ENCODE data around the gene SHB. TPM values are rescaled to one million over a fixed set of nuclear protein-coding genes. Genes with fewer than 3 reads are reported as not detected.

Gene SHB
- total RNA-seq, 1 experiment from 2014 or later, result 20.7 TPM

- BruUV-seq (replicated peaks), result no TSS peak
- Histone ChIP-seq H3K27me3 (replicated peaks; ENCODE audit: insufficient read depth, low read depth, low read length, poor library complexity) (no peaks in the 10 kb centered on the region), H3K9me3 (ENCODE audit: low read depth, low read length, poor library complexity, severe bottlenecking) (no peaks in the 10 kb centered on the region), H3K27ac (ENCODE audit: low read depth, low read length, poor library complexity, severe bottlenecking) (no peak overlapping the region), H3K4me3 (ENCODE audit: low read depth, low read length, poor library complexity, severe bottlenecking) (no peak overlapping the region), H3K4me1 (ENCODE audit: insufficient read depth, low read length, poor library complexity, severe bottlenecking) (no peaks in the 10 kb centered on the region), H3K36me3 (ENCODE audit: insufficient read depth, low read length, poor library complexity, severe bottlenecking) (peaks cover 4% of the 10 kb centered on the region)
- POLR2A ChIA-PET (ENCODE audit: low non-redundant PET), result no interaction called here
- DNase-seq (ENCODE audit: low spot score), result no peak
- CTCF ChIA-PET, result no interaction called here
- intact Hi-C loops (cut with micrococcal nuclease; ENCODE audit: unreplicated experiment), result no loop called here
- TF ChIP-seq EZH2 (IDR thresholded peaks at IDR 0.05; ENCODE audit: borderline replicate concordance, low read depth, low read length, poor library complexity, severe bottlenecking) (no peak), CTCF (conservative IDR thresholded peaks at IDR 0.05; ENCODE audit: low read depth, low read length) (no peak)
Observed at GRCh38 chr9:37971691-37972090, 97.3 kb downstream of the SHB start.

- CTCF ChIA-PET, result no interaction called here
- DNase-seq (ENCODE audit: low spot score), result no peak
- POLR2A ChIA-PET (ENCODE audit: low non-redundant PET), result no interaction called here
- BruUV-seq (replicated peaks), result no TSS peak
- Histone ChIP-seq H3K36me3 (ENCODE audit: insufficient read depth, low read length, poor library complexity, severe bottlenecking) (peaks cover 4% of the 10 kb centered on the region), H3K27me3 (replicated peaks; ENCODE audit: insufficient read depth, low read depth, low read length, poor library complexity) (no peaks in the 10 kb centered on the region), H3K27ac (ENCODE audit: low read depth, low read length, poor library complexity, severe bottlenecking) (no peak overlapping the region), H3K4me3 (ENCODE audit: low read depth, low read length, poor library complexity, severe bottlenecking) (no peak overlapping the region), H3K9me3 (ENCODE audit: low read depth, low read length, poor library complexity, severe bottlenecking) (no peaks in the 10 kb centered on the region), H3K4me1 (ENCODE audit: insufficient read depth, low read length, poor library complexity, severe bottlenecking) (no peaks in the 10 kb centered on the region)
- no peak for TF ChIP-seq CTCF (conservative IDR thresholded peaks at IDR 0.05; ENCODE audit: low read depth, low read length)
- TF ChIP-seq EZH2 (IDR thresholded peaks at IDR 0.05; ENCODE audit: borderline replicate concordance, low read depth, low read length, poor library complexity, severe bottlenecking), result no peak
- intact Hi-C loops (cut with micrococcal nuclease; ENCODE audit: unreplicated experiment), result no loop called here
Observed at GRCh38 chr9:37971108-37971459, 97.9 kb downstream of the SHB start.

- CTCF ChIA-PET, result no interaction called here
Observed at GRCh38 chr9:37970301-37971107, 98.5 kb downstream of the SHB start.

More at GRCh38 chr9:37970301-37971107, 98.5 kb downstream of the SHB start:
- DNase-seq (ENCODE audit: low spot score), result no peak
- POLR2A ChIA-PET (ENCODE audit: low non-redundant PET), result no interaction called here
- H3K36me3 ChIP-seq (ENCODE audit: insufficient read depth, low read length, poor library complexity, severe bottlenecking), result peaks cover 4% of the 10 kb centered on the region
- no peaks in the 10 kb centered on the region for H3K4me1 ChIP-seq (ENCODE audit: insufficient read depth, low read length, poor library complexity, severe bottlenecking)
- TF ChIP-seq CTCF (conservative IDR thresholded peaks at IDR 0.05; ENCODE audit: low read depth, low read length) (no peak), EZH2 (IDR thresholded peaks at IDR 0.05; ENCODE audit: borderline replicate concordance, low read depth, low read length, poor library complexity, severe bottlenecking) (no peak)
- no peak overlapping the region for H3K4me3 ChIP-seq (ENCODE audit: low read depth, low read length, poor library complexity, severe bottlenecking)
- BruUV-seq (replicated peaks), result no TSS peak
- no peak overlapping the region for H3K27ac ChIP-seq (ENCODE audit: low read depth, low read length, poor library complexity, severe bottlenecking)
- intact Hi-C loops (cut with micrococcal nuclease; ENCODE audit: unreplicated experiment), result no loop called here
- H3K27me3 ChIP-seq (replicated peaks; ENCODE audit: insufficient read depth, low read depth, low read length, poor library complexity), result no peaks in the 10 kb centered on the region
- H3K9me3 ChIP-seq (ENCODE audit: low read depth, low read length, poor library complexity, severe bottlenecking), result no peaks in the 10 kb centered on the region

All from A673 (cell line).